Cardiac muscle cell (in vitro differentiated cells and primary cell): ENCODE data around the gene C2orf68. TPM values are rescaled to one million over a fixed set of nuclear protein-coding genes. Genes with fewer than 3 reads are reported as not detected.
"Not testable (repeated sequence)": the region's sequence is repeated elsewhere in the genome, so short reads cannot be mapped to it uniquely, and the experiment has no call there.

Source experiments
- DNase-seq, 2 donors: peaks; one replicate each; pipeline versions ENCODE4 v3.0.0 to v3.0.0-alpha.2; 2010 to 2017; ENCODE audit warnings: low read depth in 1 of 2, low spot score in 1 of 2
- H3K27ac ChIP-seq: fragments of 200-600 bp; sonication (generic); 2 replicates; pipeline ENCODE4 v1.5.1; 2016
- H3K27me3 ChIP-seq: fragments of 200-600 bp; sonication (generic); 2 replicates; pipeline ENCODE4 v1.6.0; 2016; ENCODE audit warnings: control low read depth
- H3K36me3 ChIP-seq: fragments of 200-600 bp; sonication (generic); 2 replicates; pipeline ENCODE4 v1.5.1; 2016; ENCODE audit warnings: control low read depth
- H3K4me1 ChIP-seq: fragments of 200-600 bp; sonication (generic); 2 replicates; pipeline ENCODE4 v1.8.1; 2017; ENCODE audit warnings: low read depth, mild to moderate bottlenecking, mixed run types
- H3K4me3 ChIP-seq: fragments of 200-600 bp; sonication (generic); 2 replicates; pipeline ENCODE4 v1.5.1; 2016; ENCODE audit warnings: mild to moderate bottlenecking
- H3K9me3 ChIP-seq: fragments of 200-600 bp; sonication (generic); 2 replicates; pipeline ENCODE4 v1.5.1; 2017; ENCODE audit warnings: low read depth, mild to moderate bottlenecking, control low read depth
- polyA plus RNA-seq: library from polyadenylated mRNA; unstranded; fragments of >200 nt; fragmentation: Nextera tagmentation; extraction: Ambion mirVana; gene quantifications from 2 replicates; pipeline ENCODE4 v1.2.1, GENCODE V29; 2016
- total RNA-seq: library from RNA; depleted of rRNA; stranded (reverse); fragments of >200 nt; gene quantifications from 2 replicates; pipeline ENCODE4 v1.2.3, GENCODE V29; 2016
- TF ChIP-seq, protein P1 (sequence below): IDR thresholded peaks from 2 replicates; pipeline ENCODE4 v1.5.1; 2012; ENCODE audit warnings: low read depth, mild to moderate bottlenecking, low read length

The C2orf68 gene
- total and polyA plus RNA-seq, 2 experiments from 2014 or later: 32.6 to 37.4 TPM

DNA sequence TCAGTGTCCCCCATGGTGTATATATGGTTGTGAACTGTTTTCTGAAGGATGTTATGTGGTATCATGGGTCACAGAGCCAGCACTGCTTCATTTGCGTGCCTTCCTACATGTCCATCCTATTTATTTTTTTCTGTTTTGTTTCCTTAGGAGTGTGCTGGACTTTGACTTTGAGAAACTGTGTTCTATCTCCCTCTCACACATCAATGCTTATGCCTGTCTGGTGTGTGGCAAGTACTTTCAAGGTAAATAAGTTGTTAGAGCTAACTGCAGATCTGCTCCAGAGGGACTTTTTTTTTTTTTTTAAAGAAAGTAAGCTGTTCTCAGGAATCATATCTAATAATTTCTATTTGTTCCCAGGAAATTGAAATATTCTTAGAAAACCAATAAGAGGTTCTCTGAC, 9.5 kb upstream of the C2orf68 start:
- DNase-seq: no peak
- H3K36me3 ChIP-seq: peaks cover 45% of the 10 kb centered on the region
- no peak overlapping the region for H3K27ac ChIP-seq
- H3K4me3 ChIP-seq: no peak overlapping the region
- H3K4me1 ChIP-seq: peaks cover 7% of the 10 kb centered on the region
- no peaks in the 10 kb centered on the region for H3K27me3 ChIP-seq
- TF ChIP-seq, protein P1, sequence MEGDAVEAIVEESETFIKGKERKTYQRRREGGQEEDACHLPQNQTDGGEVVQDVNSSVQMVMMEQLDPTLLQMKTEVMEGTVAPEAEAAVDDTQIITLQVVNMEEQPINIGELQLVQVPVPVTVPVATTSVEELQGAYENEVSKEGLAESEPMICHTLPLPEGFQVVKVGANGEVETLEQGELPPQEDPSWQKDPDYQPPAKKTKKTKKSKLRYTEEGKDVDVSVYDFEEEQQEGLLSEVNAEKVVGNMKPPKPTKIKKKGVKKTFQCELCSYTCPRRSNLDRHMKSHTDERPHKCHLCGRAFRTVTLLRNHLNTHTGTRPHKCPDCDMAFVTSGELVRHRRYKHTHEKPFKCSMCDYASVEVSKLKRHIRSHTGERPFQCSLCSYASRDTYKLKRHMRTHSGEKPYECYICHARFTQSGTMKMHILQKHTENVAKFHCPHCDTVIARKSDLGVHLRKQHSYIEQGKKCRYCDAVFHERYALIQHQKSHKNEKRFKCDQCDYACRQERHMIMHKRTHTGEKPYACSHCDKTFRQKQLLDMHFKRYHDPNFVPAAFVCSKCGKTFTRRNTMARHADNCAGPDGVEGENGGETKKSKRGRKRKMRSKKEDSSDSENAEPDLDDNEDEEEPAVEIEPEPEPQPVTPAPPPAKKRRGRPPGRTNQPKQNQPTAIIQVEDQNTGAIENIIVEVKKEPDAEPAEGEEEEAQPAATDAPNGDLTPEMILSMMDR: no peak
- no peaks in the 10 kb centered on the region for H3K9me3 ChIP-seq

DNA sequence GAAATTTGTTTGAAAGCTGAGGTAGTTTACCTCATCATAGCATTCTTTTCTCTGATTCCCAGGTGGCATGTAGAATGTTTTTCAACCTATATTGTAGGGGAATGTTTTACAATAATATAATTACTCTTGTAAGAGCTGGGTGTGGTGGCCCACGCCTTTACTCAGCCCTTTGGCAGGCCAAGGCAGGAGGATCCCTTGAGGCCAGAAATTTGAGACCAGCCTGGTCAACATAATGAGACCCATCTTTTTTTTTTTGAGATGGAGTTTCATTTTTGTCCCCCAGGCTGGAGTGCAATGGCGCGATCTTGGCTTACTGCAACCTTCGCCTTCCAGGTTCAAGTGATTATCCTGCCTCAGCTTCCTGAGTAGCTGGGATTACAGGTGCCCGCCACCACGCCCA, 7.8 kb upstream of the C2orf68 start:
- Histone ChIP-seq H3K4me1 (peaks cover 7% of the 10 kb centered on the region), H3K27ac (no peak overlapping the region), H3K36me3 (peaks cover 35% of the 10 kb centered on the region), H3K27me3 (no peaks in the 10 kb centered on the region), H3K4me3 (no peak overlapping the region), H3K9me3 (no peaks in the 10 kb centered on the region)
- DNase-seq: no peak
- TF ChIP-seq, protein P1: no peak

- not testable (repeated sequence) for H3K27ac ChIP-seq, H3K9me3 ChIP-seq, H3K4me3 ChIP-seq, H3K4me1 ChIP-seq, DNase-seq, H3K27me3 ChIP-seq
- H3K36me3 ChIP-seq: peaks cover 18% of the 10 kb centered on the region
These were observed 5.9 kb upstream of the C2orf68 start for GRCh38 chr2:85617723-85618122.

DNA sequence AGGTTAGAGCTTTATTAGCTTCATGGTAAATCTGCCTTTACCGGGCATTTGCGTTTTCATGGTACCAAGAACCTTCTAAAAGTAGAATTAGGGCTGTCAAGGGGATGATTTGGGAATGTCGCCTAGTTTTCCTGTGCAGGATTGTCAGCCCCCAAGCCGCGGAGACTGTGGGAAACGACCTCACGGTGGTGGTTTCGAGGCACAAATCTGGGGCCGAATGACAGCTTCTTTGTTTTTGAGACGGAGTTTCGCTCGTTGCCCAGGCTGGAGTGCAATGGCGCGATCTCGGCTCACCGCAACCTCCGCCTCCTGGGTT, 3.5 kb upstream of the C2orf68 start:
- Histone ChIP-seq H3K27me3 (no peaks in the 10 kb centered on the region), H3K4me3 (no peak overlapping the region), H3K4me1 (peaks cover 10% of the 10 kb centered on the region), H3K27ac (peak overlapping the region; percentile 85), H3K9me3 (no peaks in the 10 kb centered on the region), H3K36me3 (peaks cover 5% of the 10 kb centered on the region)
- TF ChIP-seq, protein P1: no peak
- no peak for DNase-seq

DNA sequence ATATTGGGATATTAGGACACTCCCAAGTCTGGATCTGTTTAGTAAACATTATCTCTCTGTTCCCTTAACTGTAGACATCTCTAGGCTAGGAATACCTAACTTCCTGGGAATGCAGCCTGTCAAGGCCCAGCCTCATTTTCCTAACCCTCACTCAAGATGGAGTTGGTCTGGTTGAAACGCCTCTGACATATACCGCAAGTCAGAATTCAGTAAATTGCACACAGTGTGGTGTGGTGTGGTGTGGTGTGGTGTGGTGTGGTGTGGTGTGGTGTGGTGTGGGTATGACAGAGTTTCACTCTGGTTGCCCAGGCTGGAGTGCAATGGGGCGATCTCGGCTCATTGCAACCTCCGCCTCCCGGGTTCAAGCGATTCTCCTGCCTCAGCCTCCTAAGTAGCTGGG, 2.9 kb upstream of the C2orf68 start:
- DNase-seq, H3K9me3 ChIP-seq, H3K4me3 ChIP-seq, H3K36me3 ChIP-seq, H3K27ac ChIP-seq, H3K4me1 ChIP-seq, H3K27me3 ChIP-seq: not testable (repeated sequence)

GRCh38 chr2:85613717-85614515, 2.0 kb upstream of the C2orf68 start:
- TF ChIP-seq, protein P1: no peak
- peaks cover 10% of the 10 kb centered on the region for H3K4me1 ChIP-seq

More at GRCh38 chr2:85613717-85614515, 2.0 kb upstream of the C2orf68 start:
- Histone ChIP-seq H3K4me3 (no peak overlapping the region), H3K27ac (peak overlapping the region; percentile 12), H3K27me3 (no peaks in the 10 kb centered on the region), H3K9me3 (no peaks in the 10 kb centered on the region), H3K36me3 (peaks cover 3% of the 10 kb centered on the region)
- DNase-seq: no peak
